A549 treated with CORT108297 at 1 μM for 4 hours (cell line): Measurements from ENCODE around the gene TEAD3. TPM values are rescaled to one million over a fixed set of nuclear protein-coding genes. Genes with fewer than 3 reads are reported as not detected.

ENCODE experiments used
- total RNA-seq: library from RNA; stranded (reverse); fragments of 200-300 nt; extraction: Qiagen RNA extraction; gene quantifications from 5 replicates; pipeline ENCODE4 v1.2.3, GENCODE V29; 2022

The TEAD3 gene
- total RNA-seq: 4.1 to 7.8 TPM (median 6.2 TPM) in 5 replicates

GRCh38 chr6:35496841-35497570, at the start of gene TEAD3:
Gene TEAD3, minus strand, starts transcription at chr6:35497079.

DNA sequence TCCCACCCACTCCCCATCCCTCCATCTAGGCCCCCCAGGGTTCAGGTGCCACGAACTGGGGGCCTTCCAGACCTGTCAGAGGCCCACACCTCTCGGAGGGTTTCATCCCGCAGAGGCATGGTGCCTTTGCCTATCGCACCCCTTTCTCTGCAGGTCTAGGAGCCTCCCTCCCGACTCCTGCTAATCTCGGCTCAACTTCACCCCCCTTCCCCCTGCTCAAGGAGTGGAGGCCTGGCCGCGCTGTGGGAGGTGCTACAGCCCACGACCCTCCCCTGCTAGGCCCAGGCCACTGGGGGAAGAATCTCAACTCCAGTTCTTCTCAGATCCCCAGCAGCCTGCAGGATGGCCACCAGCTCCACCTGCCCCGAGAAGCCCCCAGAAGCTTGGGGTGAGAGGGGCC, 15.9 kb upstream of the TEAD3 start, which contains the start of gene TULP1:
Gene TULP1 (minus strand): TSS at position 157 of the 400 bp plus-strand sequence. CDS start 38 bp downstream, at position 119.

GRCh38 chr6:35468181-35468979, 28.5 kb downstream of the TEAD3 start, which contains the start of gene RPL10A:
Gene RPL10A, plus strand, starts transcription at chr6:35468401. Its CDS starts 34 bp downstream, at chr6:35468435.

GRCh38 chr6:35452183-35453090, 44.4 kb downstream of the TEAD3 start, which contains the start of gene FANCE:
Gene FANCE, plus strand, starts transcription at chr6:35452338. Its CDS starts 208 bp downstream, at chr6:35452546.

Other genes starting within 250 kb of the TEAD3 start
- gene ZNF76, start 237.3 kb downstream of the TEAD3 start, total RNA-seq: 7.1 to 11.3 TPM (median 10.6 TPM) in 5 replicates
- 0.03 to 0.07 TPM (median 0.06 TPM) in 3 of 5 replicates, not detected in the others for gene DEF6, start 199.3 kb downstream of the TEAD3 start, total RNA-seq
- 4.8 to 6.9 TPM (median 6.3 TPM) in 5 replicates for gene PPARD, start 154.5 kb downstream of the TEAD3 start, total RNA-seq
- 2.8 to 3.5 TPM (median 3.3 TPM) in 5 replicates for gene FANCE, start 44.7 kb downstream of the TEAD3 start, total RNA-seq
- 1,328 to 1,548 TPM (median 1,505 TPM) in 5 replicates for gene RPL10A, start 28.7 kb downstream of the TEAD3 start, total RNA-seq
- gene TULP1, start 15.8 kb upstream of the TEAD3 start, total RNA-seq: not detected in 5 replicates
- gene FKBP5, start 191.8 kb upstream of the TEAD3 start, total RNA-seq: 25.1 to 39.2 TPM (median 34.4 TPM) in 5 replicates
- 0.12 to 0.57 TPM (median 0.25 TPM) in 5 replicates for gene ARMC12, start 240.0 kb upstream of the TEAD3 start, total RNA-seq